ENCODE measurements around the gene FAT1.

Gene FAT1

GRCh38 chr4:186754976-186755375 is 31.3 kb upstream of the FAT1 start:
- no peak for DNase-seq

- DNase-seq, result no peak
Measured at GRCh38 chr4:186752325-186752724, 28.7 kb upstream of the FAT1 start.

DNA sequence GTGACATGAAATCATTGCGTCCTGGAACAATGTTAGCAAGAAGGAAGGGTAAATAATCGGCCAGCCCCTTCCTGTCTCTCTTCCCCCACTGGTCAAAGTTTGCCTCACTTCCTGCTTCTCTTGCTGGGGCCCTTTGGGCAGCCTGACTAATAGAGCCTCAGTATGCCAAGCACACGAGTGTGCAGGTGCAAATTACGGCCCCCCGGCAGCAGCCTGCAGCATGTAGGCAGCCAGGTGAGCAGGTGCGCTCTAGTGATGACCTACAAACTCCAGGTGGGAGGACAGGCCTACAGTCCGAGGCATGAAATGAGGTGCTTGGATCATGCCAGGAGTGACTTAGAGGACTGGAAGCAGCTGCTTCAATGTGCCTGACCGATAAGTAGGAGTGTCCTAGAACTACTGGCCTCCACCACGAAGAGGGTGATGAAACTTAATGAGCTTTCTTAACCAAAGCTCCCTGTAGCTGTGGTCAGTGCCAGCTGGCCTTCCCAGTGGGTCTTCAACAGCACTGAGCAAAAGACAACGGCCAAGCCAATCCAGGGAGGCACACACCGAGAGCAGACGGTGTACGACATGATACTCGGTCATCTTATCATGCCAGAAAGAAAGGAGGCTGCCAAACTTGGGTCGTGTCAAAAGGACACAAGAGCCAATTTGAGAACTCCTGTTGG is 26.1 kb upstream of the FAT1 start:
- DNase-seq, result no peak

DNA sequence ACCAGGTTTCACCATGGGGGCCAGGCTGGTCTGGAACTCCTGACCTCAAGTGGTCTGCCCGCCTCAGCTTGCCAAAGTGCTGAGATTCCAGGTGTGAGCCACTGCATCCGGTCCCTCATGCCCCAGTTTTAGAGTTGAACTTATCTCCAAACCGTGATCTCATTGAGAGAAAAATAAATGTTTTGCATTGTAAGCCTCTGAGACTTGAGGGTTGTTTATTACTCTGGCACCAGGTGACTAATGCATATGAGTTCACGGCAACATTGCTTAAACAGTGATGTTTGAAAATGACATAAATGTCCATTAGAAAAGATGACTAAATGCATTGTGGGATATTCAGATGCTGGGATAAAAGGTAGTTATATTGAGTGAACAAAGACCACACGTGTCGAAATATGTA is 22.9 kb upstream of the FAT1 start:
- no peak for DNase-seq

DNA sequence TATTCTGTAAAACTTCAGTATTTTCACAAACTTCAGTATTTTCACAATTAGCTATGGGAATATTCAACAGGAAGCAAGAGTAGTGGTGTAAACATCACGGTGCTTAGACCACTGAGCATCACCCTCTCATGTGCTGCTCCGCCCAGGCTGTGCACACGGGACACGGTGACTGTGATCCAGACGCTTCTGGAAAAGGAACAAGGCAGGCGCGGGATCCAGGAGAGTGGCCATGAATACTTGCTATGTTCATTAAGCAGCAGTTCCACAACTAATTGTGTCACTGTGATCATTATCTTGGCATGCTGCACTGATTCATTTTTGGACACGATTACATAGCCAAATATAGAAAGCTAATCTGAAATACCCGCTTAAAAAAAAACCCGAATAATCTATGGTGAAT is 19.6 kb upstream of the FAT1 start:
- no peak for DNase-seq

- no peak for DNase-seq
Measured at GRCh38 chr4:186740822-186741221, 17.2 kb upstream of the FAT1 start.

DNA sequence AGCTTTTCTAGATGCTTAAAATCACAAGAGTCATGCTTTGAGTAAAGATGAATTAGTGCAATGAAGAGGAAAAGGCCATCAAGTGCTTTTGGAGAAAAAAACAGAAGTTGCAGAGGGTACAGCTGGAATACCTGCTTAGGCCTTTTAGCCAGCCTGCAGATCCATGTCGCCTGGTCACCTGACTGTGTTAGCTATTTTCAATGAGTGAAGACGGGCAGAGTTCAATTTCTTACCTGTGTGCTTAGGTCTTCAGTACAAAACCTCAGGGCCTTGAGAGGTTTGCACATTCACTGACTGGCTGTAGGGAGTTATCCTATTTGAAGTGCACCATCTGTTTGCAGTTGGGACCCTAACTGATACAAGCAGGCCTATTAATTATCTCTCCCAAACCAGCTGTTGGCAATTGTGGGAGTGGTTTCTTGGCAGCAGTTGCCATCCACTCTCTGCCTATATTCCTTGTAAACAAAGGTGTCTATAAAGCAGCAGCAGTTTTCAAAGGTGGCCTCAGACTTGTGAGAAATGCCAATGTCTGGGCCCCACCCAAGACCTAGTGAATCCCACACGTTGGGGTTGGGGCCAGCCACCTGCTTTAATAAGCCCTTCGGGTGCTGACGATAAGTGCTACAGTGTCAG is 16.3 kb upstream of the FAT1 start:
- no peak for DNase-seq

GRCh38 chr4:186739317-186739716 is 15.7 kb upstream of the FAT1 start:
- DNase-seq, result no peak

DNA sequence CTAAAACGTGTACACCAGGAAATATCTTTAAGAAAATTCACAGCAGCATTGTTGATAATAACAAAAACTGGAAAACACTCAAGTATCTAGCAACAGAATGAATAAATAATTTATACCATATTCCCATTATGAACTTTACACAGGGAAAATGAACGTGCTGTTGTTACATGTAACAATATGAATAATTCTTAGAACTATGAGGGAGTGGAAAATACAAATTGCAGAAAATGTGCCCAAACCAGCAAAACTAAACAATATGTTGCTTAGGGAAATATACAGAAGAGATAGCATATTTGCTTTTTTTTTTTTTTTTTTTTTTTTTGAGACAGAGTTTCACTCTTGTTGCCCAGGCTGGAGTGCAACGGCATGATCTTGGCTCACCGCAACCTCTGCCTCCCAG is 14.8 kb upstream of the FAT1 start:
- no peak for DNase-seq

GRCh38 chr4:186737427-186737826 is 13.8 kb upstream of the FAT1 start:
- DNase-seq, result no peak

- no peak for DNase-seq
Measured at GRCh38 chr4:186736466-186736865, 12.8 kb upstream of the FAT1 start.

- no peak for DNase-seq
Measured at GRCh38 chr4:186734251-186734650, 10.6 kb upstream of the FAT1 start.

GRCh38 chr4:186733778-186734177 is 10.1 kb upstream of the FAT1 start:
- no peak for DNase-seq

- no peak for DNase-seq
Measured at GRCh38 chr4:186730621-186731020, 7.0 kb upstream of the FAT1 start.

DNA sequence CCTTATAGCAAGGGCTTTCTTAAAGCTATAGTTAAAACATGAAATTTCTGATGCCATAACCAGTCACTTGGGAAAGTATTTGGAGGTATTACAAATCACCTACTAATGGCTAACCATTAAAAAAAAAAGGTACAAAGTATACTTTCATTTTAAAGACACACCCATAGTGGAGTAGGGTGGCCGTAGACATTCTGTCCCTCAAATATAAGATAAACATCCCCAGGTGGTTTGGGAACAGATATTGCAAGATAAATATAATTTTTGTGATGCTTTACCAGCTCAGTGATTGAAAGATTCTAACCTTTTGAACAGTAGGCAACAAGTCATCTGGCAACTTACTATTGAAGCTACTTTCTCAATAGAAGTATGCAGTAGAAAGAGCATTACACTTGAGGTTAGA is 6.2 kb upstream of the FAT1 start:
- DNase-seq, result no peak

- no peak for DNase-seq
Measured at GRCh38 chr4:186728631-186729271, 5.1 kb upstream of the FAT1 start.

- DNase-seq, result no peak
Measured at GRCh38 chr4:186727977-186728519, 4.4 kb upstream of the FAT1 start.

DNA sequence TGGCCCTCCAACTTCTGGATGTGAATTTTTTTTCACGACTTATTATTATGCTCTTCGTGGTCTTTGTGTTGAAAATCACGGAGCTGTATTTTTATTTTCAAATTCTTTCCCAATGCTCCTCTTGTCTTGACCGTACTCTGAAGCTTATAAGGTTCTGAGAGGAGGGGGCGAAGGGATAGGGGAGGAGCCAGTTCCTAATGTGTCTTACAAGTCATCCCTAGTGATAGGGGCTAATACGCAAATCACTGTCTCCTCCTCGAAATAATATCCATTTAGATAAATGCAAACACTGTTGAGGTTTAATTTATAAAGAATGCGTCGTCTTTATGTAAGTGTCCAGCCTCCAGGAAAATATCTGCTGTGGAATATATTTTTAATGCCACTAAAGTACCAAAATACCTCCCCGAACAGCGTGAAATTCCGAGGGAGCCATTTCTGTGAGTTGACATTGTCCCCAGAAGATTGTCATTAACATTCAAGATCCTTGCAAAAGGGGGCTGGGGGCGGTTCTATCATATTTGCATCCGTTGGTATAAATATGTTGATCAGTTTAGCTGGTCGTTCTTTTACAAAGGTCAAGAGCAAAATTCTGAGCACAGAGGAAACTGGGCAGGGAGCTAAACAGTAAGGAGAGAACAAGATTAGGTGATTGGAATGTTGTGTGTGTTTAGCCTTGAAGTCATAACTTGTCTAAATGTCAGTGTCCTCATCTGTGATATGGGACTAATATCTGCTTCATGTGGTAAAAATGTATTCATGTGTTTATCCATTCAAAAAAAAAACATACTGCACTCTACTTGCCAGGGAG is 3.7 kb upstream of the FAT1 start:
- DNase-seq, result no peak

DNA sequence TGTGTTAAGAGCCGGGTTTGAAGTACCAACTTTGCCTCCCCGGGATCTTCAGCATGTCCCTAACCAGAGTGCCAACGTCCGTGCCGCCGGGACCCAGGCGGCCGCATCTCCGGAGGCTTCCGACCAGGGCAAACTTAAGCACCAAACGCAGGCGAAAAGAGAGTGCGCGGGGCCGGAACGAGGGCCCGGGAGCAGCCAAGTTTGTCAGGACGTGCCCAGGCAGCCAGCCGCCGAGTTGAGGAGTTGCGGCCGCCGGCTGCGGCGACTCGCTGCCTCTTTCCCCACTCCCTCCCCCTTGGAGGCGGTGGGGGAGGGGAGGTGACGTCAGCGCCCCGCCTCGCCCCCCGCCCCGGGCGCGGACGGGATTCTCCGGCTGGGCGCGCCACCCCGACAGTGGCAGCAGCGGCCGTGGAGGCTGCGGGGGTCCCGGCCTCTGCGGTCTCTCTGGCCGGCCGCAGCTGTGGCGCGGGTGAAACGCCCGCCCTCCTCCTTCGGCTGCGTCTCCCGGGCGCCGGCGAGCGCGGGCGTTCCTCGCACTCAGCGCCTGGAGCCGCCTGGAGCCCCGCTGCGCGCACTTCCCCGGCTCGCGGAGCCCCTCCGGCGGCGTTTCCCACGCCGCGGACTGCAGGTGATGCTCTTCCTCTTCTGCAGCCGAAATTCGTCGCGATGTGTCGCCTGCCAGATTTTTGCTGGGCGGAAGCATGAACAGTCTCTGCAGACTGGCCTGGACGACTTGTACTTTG is 2.9 kb upstream of the FAT1 start:
- DNase-seq, result peak; percentile 71

DNA sequence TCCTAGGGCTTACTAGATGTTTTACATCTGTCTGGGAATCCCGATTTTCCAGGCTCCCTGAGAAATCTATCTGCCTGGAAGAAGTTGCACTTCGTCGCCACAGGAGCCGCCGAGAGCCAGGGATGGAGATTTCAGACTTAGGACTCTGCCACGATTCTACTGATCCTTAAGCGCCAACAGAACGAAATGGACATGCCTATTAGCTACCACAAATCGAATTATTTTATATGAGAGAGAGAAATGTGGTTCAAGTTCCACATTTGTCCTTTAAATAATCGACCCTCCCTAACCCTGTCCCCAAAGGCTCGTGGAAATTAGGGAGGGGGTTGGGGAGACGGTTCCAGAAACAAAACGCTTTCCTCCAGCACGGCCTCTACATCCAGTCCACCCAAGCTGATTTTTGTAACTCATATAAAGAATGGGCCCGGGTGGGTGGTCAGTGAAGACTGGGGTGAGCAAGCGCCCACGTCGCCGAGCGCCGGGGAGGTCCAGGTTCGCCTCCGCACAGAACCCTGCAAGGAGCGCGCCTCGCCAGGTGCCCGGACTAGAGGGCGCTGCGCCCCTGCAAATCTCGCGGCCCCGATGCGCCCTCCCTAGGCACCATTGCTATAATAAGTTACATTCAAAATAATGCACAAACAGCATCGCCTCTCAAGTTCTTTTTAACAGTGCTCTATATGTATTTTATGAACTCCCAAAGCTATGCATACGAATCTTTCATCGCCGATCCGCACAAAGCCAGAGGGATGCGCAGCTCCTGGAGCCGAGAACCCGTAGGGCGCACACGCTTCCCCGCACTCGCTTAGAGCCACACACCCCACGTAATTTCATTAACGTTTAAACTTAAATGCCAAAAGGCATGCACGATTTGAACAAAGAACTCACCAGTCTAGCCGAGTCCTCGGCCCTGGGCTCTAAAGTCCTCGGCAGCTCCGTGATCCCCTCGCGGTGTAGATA is 2.1 kb upstream of the FAT1 start:
- peak; percentile 79 for DNase-seq

- peak; percentile 20 for DNase-seq
Measured at GRCh38 chr4:186724864-186725468, 1.3 kb upstream of the FAT1 start.

All from NCI-H345 (cell line).